Muscle layer of colon (tissue), 2 donors: ENCODE measurements around the gene KNOP1.

ENCODE experiments used
- H3K27ac ChIP-seq: one replicate; pipeline ENCODE4 v1.7.0; 2013; ENCODE audit warnings: low read depth, mild to moderate bottlenecking, low read length, moderate library complexity
- H3K27me3 ChIP-seq, 2 donors: one replicate each; pipeline ENCODE4 v1.7.0; 2013; ENCODE audit warnings: low read length in 2 of 2, mild to moderate bottlenecking in 2 of 2; ENCODE audit not compliant: insufficient read depth in 2 of 2, control insufficient read depth in 1 of 2
- H3K36me3 ChIP-seq: one replicate; pipeline ENCODE4 v1.7.0; 2013; ENCODE audit warnings: mild to moderate bottlenecking, low read length; ENCODE audit not compliant: insufficient read depth
- H3K4me1 ChIP-seq: one replicate; pipeline ENCODE4 v1.7.0; 2013; ENCODE audit warnings: mild to moderate bottlenecking, low read length; ENCODE audit not compliant: insufficient read depth
- H3K4me3 ChIP-seq, 2 donors: one replicate each; pipeline ENCODE4 v1.7.0; 2013; ENCODE audit warnings: low read length in 2 of 2, low read depth in 1 of 2, mild to moderate bottlenecking in 1 of 2, moderate library complexity in 1 of 2
- H3K9ac ChIP-seq: one replicate; pipeline ENCODE4 v1.7.0; 2013; ENCODE audit warnings: low read length
- H3K9me3 ChIP-seq: one replicate; pipeline ENCODE4 v1.7.0; 2013; ENCODE audit warnings: mild to moderate bottlenecking, low read length
- donor health status: abdominal sarcoma.
- donor health status: Adenocarcinoma of cecum.

The KNOP1 gene

DNA sequence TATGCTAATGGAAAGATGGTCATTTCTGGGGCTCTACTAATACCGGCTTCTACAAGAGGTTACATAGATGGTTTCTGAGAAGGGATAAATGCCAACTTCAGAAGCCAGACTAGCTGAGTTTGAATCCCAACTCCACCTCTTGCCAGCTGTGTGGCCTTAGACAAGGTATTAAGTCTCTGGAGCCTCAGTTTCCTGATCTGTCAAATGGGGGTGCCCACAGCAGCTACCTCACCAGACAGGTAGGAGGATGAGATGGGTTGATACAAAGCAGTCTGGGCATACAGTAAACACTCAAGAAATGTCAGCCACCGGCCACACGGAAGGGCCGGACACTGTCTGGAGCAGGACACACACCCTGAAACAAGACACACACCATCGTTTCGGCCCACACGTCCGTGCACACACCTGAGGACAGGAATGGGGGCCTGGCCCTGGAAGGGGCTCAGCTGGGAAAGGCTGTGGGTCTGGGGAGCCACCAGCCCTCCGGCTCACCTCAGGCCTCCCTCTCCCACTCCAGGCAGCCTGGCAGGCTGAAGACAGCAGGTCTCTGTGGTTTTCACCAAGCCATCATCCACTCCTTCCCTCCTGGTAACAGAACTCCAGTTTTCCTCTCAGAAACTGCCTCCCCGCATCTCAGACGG is 5.5 kb downstream of the KNOP1 start:
- H3K27me3 ChIP-seq, result no peaks in the 10 kb centered on the region
- H3K27ac ChIP-seq, result no peak overlapping the region
- peaks cover 34% of the 10 kb centered on the region for H3K36me3 ChIP-seq
- H3K9me3 ChIP-seq, result no peaks in the 10 kb centered on the region
- H3K4me3 ChIP-seq, result no peak overlapping the region
- H3K9ac ChIP-seq, result no peak overlapping the region
- peaks cover 13% of the 10 kb centered on the region for H3K4me1 ChIP-seq

DNA sequence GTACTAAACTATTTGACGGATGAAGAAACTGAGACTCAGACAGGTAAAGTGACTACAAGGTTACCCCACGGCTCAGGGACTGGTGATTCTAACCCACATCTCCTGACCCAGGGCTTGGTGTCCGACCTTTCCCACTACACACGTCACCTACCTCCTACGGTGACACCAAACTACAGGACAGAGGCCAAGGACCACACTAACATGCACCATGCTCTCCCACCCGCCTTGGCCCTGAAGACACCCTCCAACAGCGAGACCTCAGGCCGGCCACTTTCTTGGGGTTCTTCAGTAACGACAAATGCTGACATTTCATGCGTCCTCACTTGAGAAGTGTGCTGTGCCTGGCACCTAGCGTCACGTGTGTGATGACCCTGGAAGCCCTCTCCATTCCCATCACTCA is 6.4 kb downstream of the KNOP1 start:
- no peak overlapping the region for H3K9ac ChIP-seq
- no peaks in the 10 kb centered on the region for H3K9me3 ChIP-seq
- H3K4me1 ChIP-seq, result peaks cover 6% of the 10 kb centered on the region
- no peak overlapping the region for H3K27ac ChIP-seq
- no peaks in the 10 kb centered on the region for H3K27me3 ChIP-seq
- H3K36me3 ChIP-seq, result peaks cover 34% of the 10 kb centered on the region
- no peak overlapping the region for H3K4me3 ChIP-seq

DNA sequence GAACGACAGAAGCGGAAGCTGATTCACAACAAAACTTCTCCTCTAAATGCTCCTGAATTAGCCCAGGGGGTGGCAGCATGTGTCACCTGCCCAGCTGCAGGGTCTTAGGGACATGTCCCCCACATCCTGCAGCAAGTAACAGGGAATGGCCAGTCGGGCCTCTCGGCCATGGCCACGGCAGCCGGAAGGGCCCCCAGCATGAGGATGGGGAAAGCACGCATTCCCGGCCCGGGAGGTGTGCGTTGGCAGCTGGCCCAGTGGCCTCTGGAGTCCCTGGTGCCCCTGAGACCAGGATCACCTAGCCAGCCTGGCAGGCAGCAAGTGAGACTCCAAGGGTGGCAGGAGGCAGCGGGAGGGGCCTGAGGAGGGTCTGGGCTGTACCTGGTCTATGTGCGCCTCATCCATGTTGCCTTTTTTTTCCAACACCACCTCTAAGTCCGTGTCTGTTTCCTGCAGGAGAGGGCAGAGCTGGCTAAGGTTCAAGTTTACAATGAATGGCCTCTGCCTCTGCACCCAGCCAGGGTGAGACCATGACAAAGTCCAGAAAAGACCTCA is 7.0 kb downstream of the KNOP1 start:
- Histone ChIP-seq H3K27me3 (no peaks in the 10 kb centered on the region), H3K36me3 (peaks cover 34% of the 10 kb centered on the region), H3K4me1 (peaks cover under 1% of the 10 kb centered on the region), H3K27ac (no peak overlapping the region), H3K9me3 (no peaks in the 10 kb centered on the region), H3K4me3 (no peak overlapping the region), H3K9ac (no peak overlapping the region)

DNA sequence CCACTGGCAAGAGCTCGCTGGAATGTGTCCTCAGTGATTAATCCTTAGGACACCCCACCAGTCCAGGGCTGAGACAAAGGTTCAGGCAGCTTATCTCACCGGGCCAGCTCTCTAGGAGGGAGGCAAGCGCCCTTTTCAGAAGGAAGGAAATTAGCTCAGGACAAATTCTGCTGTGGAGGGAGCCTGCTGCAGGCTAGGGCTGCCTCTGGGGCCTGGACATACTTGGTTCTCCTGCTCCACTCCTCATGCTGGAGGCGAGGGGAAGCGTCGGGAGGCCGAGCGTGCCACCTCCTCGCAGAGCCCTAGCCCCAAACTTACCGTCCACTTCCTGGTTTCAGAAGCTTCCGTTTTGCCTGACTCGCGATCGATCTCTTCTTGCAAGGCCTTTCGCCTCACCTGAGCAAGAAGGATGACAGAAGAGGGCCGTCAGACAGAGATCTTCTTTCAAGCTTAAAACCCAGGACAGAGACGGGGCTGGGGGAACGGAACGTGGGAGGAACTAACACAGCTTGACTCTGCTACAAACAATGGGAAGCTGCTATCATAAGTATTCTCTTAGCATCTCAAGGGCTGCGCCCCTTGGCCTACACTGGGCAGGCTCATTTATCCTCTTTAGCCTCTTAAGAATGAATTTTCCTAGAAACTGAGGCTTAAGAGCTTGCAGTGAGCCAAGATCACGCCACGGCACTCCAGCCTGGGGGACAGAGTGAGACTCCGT is 7.7 kb downstream of the KNOP1 start:
- Histone ChIP-seq H3K27ac (no peak overlapping the region), H3K4me1 (no peaks in the 10 kb centered on the region), H3K36me3 (peaks cover 41% of the 10 kb centered on the region), H3K9ac (no peak overlapping the region), H3K4me3 (no peak overlapping the region), H3K9me3 (no peaks in the 10 kb centered on the region), H3K27me3 (no peaks in the 10 kb centered on the region)

DNA sequence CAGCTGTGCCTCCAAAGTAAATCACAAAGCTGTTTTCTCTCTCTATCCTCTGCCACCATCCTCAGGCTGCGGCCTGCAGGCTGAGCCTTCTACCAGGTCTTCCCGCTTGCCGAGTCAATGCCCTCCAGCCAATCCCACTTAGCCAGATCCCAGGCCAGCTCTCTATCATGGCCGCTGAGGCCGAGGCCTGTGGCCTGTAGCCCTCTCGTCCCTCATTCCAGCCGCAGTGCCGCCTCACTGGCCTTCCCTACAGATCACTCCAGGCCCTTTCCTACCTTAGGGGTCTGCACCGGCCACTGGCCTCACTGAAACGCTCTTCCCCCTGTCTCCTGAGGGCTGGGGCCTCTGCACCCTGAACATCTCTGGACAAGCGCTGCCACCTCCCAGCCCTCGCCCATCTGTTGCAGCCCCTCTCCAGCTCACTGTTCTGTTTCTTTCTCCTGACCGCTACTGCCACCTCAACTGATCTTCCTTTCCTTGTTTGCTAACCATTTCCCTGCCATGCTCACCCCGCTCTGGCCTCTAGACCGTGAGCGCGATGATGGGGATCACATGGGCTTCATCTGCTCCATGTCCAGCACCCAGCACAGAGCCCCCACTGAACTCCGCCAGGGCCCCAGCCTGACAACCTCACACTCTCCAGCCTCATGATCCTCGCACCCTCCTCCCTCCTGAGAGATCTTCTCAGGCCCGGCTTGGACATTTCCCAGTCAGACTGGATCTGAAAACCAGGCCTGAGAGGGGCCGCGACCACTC is 8.5 kb downstream of the KNOP1 start:
- no peak overlapping the region for H3K4me3 ChIP-seq
- no peaks in the 10 kb centered on the region for H3K27me3 ChIP-seq
- peaks cover 48% of the 10 kb centered on the region for H3K36me3 ChIP-seq
- H3K9ac ChIP-seq, result no peak overlapping the region
- no peaks in the 10 kb centered on the region for H3K4me1 ChIP-seq
- H3K9me3 ChIP-seq, result no peaks in the 10 kb centered on the region
- H3K27ac ChIP-seq, result no peak overlapping the region

DNA sequence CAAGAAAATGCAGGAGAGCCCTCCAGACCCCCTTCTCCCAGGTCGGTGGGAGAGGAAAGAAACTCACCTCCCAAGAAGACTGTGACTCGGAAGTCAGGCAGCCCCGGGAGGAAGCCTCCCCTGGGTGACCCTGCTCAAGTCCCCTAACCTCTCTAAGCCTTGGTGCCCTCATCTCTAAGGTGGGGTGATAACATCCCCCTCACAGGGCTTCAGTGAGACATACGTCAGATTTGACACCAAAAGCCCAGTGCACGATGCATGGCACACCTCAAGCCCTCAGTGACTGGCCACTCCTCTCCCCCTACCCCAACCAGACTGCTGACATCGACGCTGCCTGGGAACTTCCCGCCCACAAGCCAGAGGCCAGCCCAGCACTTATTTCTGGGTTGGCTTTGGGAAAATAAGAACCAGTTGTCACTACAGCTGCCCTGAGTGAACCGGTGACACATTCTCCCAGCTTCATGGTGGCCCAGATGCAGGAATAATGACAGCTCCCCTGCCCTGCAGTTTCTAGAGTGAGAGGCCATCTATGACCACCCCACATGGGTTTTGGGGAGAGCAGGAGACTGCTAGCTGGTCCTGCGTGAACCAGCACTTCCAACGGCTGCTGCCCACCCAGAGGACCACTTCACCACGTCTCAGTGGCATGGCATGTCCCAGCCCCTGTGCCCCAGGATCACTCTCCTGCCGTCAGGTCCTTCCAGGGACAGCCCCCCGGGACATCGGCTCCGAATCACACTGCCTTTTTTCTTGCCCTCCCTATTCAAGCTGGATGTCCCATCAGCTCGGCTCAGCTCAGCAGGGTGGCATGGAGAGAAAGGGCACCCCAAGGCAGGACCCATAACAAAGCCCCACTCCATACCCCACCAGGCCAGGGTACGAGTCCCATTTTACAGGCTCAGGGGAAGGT is 9.5 kb downstream of the KNOP1 start:
- H3K27ac ChIP-seq, result no peak overlapping the region
- H3K4me1 ChIP-seq, result no peaks in the 10 kb centered on the region
- H3K9me3 ChIP-seq, result no peaks in the 10 kb centered on the region
- H3K4me3 ChIP-seq, result no peak overlapping the region
- H3K36me3 ChIP-seq, result peaks cover 49% of the 10 kb centered on the region
- no peaks in the 10 kb centered on the region for H3K27me3 ChIP-seq
- no peak overlapping the region for H3K9ac ChIP-seq

DNA sequence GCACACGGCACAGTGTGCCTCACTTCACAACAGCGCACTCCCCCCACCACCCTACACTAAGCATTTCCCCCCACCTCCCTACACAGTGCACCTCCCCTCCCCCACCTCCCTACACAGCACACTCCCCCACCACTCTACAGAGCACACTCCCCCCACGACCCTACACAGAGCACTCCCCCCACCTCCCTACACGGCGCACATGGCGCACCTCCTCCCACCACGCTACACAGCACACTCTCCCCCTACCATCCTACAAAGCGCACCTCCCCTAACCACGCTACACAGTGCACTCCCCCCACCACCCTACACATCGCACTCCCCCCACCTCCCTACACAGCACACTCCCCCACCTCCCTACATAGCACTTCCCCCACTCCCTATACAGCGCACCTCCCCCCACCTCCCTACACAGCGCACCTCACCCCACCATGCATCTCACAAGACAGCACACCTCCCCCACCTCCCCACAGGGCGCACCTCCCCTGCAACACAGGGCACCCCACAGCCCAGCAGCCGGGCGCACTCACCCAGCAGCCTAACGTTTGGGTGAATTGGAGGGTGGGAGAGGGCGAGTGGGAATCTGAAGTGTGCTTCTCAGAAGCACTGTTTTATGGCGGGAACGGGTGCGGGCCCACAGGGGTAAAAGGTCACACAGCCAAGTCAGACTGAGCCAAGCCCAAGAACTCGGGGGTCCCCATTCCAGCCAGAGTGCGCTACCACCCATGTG is 10.3 kb downstream of the KNOP1 start:
- H3K27ac ChIP-seq, result no peak overlapping the region
- no peaks in the 10 kb centered on the region for H3K27me3 ChIP-seq
- H3K9ac ChIP-seq, result no peak overlapping the region
- peaks cover 51% of the 10 kb centered on the region for H3K36me3 ChIP-seq
- no peaks in the 10 kb centered on the region for H3K9me3 ChIP-seq
- H3K4me1 ChIP-seq, result no peaks in the 10 kb centered on the region
- H3K4me3 ChIP-seq, result no peak overlapping the region

DNA sequence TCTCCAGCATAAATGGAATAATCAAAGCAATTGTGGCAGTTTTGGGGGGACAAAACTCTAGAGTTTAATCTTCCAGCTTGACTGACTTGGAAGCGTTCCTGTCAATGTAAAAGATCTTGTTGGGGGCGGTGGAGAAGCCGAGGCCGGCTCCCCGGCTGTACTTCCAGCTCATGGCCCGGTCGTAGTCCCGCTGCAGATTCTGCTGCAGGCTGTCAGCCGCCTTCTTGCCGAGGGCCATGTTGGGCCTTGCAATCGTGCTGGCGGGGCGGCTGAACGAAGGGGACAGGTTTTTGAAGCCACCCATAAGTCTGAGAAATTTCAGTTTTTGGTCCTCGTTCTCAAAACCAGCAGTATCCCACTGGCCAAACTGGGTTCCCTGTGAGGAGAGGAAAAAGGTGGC is 11.2 kb downstream of the KNOP1 start:
- Histone ChIP-seq H3K9ac (no peak overlapping the region), H3K36me3 (peaks cover 46% of the 10 kb centered on the region), H3K4me3 (no peak overlapping the region), H3K9me3 (no peaks in the 10 kb centered on the region), H3K4me1 (no peaks in the 10 kb centered on the region), H3K27me3 (no peaks in the 10 kb centered on the region), H3K27ac (no peak overlapping the region)

DNA sequence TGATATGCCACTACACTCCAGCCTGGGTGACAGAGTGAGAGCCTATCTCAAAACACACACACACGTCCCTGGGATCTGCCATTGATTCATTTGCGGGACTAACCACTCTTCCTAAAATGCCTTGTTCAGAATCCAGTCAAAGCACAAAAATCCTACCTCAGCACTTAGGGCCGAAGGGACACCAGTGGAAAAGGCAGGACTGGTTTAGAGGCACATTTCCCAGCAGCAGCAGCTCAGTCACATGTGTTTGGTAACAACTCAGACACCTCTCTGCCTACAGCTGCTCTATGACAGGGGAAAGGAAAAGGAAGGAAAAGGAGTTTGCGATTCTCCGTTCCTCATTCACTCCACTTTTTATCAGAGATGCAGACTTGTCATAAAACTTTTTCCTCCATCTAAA is 12.2 kb downstream of the KNOP1 start:
- peaks cover 47% of the 10 kb centered on the region for H3K36me3 ChIP-seq
- no peak overlapping the region for H3K4me3 ChIP-seq
- H3K9me3 ChIP-seq, result no peaks in the 10 kb centered on the region
- no peak overlapping the region for H3K9ac ChIP-seq
- no peaks in the 10 kb centered on the region for H3K27me3 ChIP-seq
- H3K4me1 ChIP-seq, result peaks cover 2% of the 10 kb centered on the region
- H3K27ac ChIP-seq, result no peak overlapping the region

DNA sequence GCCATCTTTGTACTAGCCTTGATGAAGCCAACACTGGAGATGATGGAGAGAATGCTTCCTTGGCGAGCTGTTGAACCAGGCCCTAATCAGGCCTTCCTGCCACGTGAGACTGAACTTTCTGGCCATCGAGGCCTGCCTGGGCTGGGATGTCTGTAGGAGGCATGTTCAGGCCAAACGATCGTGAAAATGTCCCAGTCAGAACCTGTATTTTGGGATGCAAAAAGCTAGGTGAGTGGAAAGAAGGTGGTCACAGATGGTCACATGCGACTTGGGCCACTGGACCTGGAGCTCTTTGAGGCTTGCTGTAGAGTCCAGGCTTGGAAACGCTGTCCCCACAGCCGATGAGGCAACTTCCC is 12.9 kb downstream of the KNOP1 start:
- Histone ChIP-seq H3K27ac (no peak overlapping the region), H3K36me3 (peaks cover 47% of the 10 kb centered on the region), H3K9ac (no peak overlapping the region), H3K27me3 (no peaks in the 10 kb centered on the region), H3K4me1 (peaks cover 9% of the 10 kb centered on the region), H3K9me3 (no peaks in the 10 kb centered on the region), H3K4me3 (no peak overlapping the region)
